Measurements from ENCODE around the gene USP48. TPM values are rescaled to one million over a fixed set of nuclear protein-coding genes. Genes with fewer than 3 reads are reported as not detected.
A peak's percentile ranks its signal among the peaks of the same experiment; 100 is the strongest.

The USP48 gene
- total RNA-seq, 1 donor from 2014 or later = 67.5 TPM

- no peaks in the 10 kb centered on the region for H3K9me3 ChIP-seq
- peaks cover 7% of the 10 kb centered on the region for H3K4me1 ChIP-seq
- H3K4me3 ChIP-seq = no peak overlapping the region
- no peak for DNase-seq (ENCODE audit: extremely low spot score in 2 of 2)
- TF ChIP-seq CTCF (IDR thresholded peaks at IDR 0.05) (no peak), POLR2AphosphoS5 (IDR thresholded peaks at IDR 0.05; ENCODE audit: insufficient read depth in 1 of 2, low read depth in 1 of 2) (no peak), POLR2A (IDR thresholded peaks at IDR 0.05) (no peak)
- no peaks in the 10 kb centered on the region for H3K36me3 ChIP-seq
- intact Hi-C loops (cut with DNase I) = no loop called here
- H3K27ac ChIP-seq = no peak overlapping the region
- H3K27me3 ChIP-seq = no peaks in the 10 kb centered on the region
Observed at GRCh38 chr1:21814981-21815582, 32.1 kb upstream of the USP48 start.

- no peaks in the 10 kb centered on the region for H3K36me3 ChIP-seq
- peak overlapping the region; percentile 28 to 33 for H3K4me3 ChIP-seq
- no peak for DNase-seq (ENCODE audit: extremely low spot score in 2 of 2)
- H3K27me3 ChIP-seq = no peaks in the 10 kb centered on the region
- no peak overlapping the region for H3K27ac ChIP-seq
- TF ChIP-seq CTCF (IDR thresholded peaks at IDR 0.05) (no peak), POLR2AphosphoS5 (IDR thresholded peaks at IDR 0.05; ENCODE audit: insufficient read depth in 1 of 2, low read depth in 1 of 2) (no peak), POLR2A (IDR thresholded peaks at IDR 0.05) (no peak)
- no peaks in the 10 kb centered on the region for H3K9me3 ChIP-seq
- peaks cover 7% of the 10 kb centered on the region for H3K4me1 ChIP-seq
- intact Hi-C loops (cut with DNase I) = no loop called here
Observed at GRCh38 chr1:21814241-21814918, 31.4 kb upstream of the USP48 start.

GRCh38 chr1:21813542-21813941 is 30.6 kb upstream of the USP48 start:
- no peaks in the 10 kb centered on the region for H3K36me3 ChIP-seq
- no peak overlapping the region for H3K27ac ChIP-seq
- no peak overlapping the region for H3K4me3 ChIP-seq
- DNase-seq (ENCODE audit: extremely low spot score in 2 of 2) = no peak
- peaks cover 7% of the 10 kb centered on the region for H3K4me1 ChIP-seq
- intact Hi-C loops (cut with DNase I) = no loop called here
- TF ChIP-seq POLR2AphosphoS5 (IDR thresholded peaks at IDR 0.05; ENCODE audit: insufficient read depth in 1 of 2, low read depth in 1 of 2) = no peak
- TF ChIP-seq POLR2A (IDR thresholded peaks at IDR 0.05) = no peak
- TF ChIP-seq CTCF (IDR thresholded peaks at IDR 0.05) = no peak
- no peaks in the 10 kb centered on the region for H3K9me3 ChIP-seq
- no peaks in the 10 kb centered on the region for H3K27me3 ChIP-seq

GRCh38 chr1:21811875-21812305 is 28.9 kb upstream of the USP48 start, which contains the start of gene LDLRAD2:
LDLRAD2 (plus strand) TSS chr1:21812265; CDS start chr1:21812452, 187 bp downstream.
- H3K36me3 ChIP-seq = no peaks in the 10 kb centered on the region
- intact Hi-C loops (cut with DNase I) = no loop called here
- H3K27ac ChIP-seq = no peak within 1 kb of the TSS
- TF ChIP-seq CTCF (IDR thresholded peaks at IDR 0.05) = no peak
- no peak for TF ChIP-seq POLR2AphosphoS5 (IDR thresholded peaks at IDR 0.05; ENCODE audit: insufficient read depth in 1 of 2, low read depth in 1 of 2)
- no peak for TF ChIP-seq POLR2A (IDR thresholded peaks at IDR 0.05)
- no peak for DNase-seq (ENCODE audit: extremely low spot score in 2 of 2)
- H3K9me3 ChIP-seq = no peaks in the 10 kb centered on the region
- H3K4me3 ChIP-seq = no peak within 1 kb of the TSS
- H3K4me1 ChIP-seq = peaks cover 7% of the 10 kb centered on the region
- H3K27me3 ChIP-seq = no peaks in the 10 kb centered on the region

GRCh38 chr1:21804536-21804935 is 21.6 kb upstream of the USP48 start:
- Histone ChIP-seq H3K4me3 (no peak overlapping the region), H3K27me3 (no peaks in the 10 kb centered on the region), H3K27ac (no peak overlapping the region), H3K9me3 (no peaks in the 10 kb centered on the region), H3K4me1 (no peaks in the 10 kb centered on the region), H3K36me3 (no peaks in the 10 kb centered on the region)
- no peak for DNase-seq (ENCODE audit: extremely low spot score in 2 of 2)
- intact Hi-C loops (cut with DNase I) = no loop called here
- TF ChIP-seq POLR2AphosphoS5 (IDR thresholded peaks at IDR 0.05; ENCODE audit: insufficient read depth in 1 of 2, low read depth in 1 of 2) (no peak), CTCF (IDR thresholded peaks at IDR 0.05) (no peak), POLR2A (IDR thresholded peaks at IDR 0.05) (no peak)

Data from vagina (tissue), 2 donors.